NCI-H446 treated with DMSO at 0.1 percent for 48 hours (cell line): ENCODE data around the gene GHRH.

Experiments
- DNase-seq: peaks from one replicate; lab custom pipeline; 2025; lab: John Stamatoyannopoulos, UW

The GHRH gene

GRCh38 chr20:37262505-37262904, 891 bp upstream of the GHRH start:
- no peak for DNase-seq

GRCh38 chr20:37260923-37261322, 691 bp downstream of the GHRH start:
- no peak for DNase-seq

- DNase-seq, result no peak
Observed at GRCh38 chr20:37259865-37260264, 1.7 kb downstream of the GHRH start.

- no peak for DNase-seq
Observed at GRCh38 chr20:37259031-37259430, 2.6 kb downstream of the GHRH start.

GRCh38 chr20:37257988-37258387, 3.6 kb downstream of the GHRH start:
- no peak for DNase-seq

GRCh38 chr20:37257530-37257929, 4.1 kb downstream of the GHRH start:
- DNase-seq, result no peak

GRCh38 chr20:37256286-37256685, 5.3 kb downstream of the GHRH start:
- no peak for DNase-seq

GRCh38 chr20:37254114-37254878, 7.3 kb downstream of the GHRH start:
- DNase-seq, result no peak

GRCh38 chr20:37253087-37253486, 8.5 kb downstream of the GHRH start:
- no peak for DNase-seq

- no peak for DNase-seq
Observed at GRCh38 chr20:37251825-37252477, 9.7 kb downstream of the GHRH start.

- DNase-seq, result no peak
Observed at GRCh38 chr20:37249304-37249703, 12.3 kb downstream of the GHRH start.

GRCh38 chr20:37247547-37247946, 14.1 kb downstream of the GHRH start:
- DNase-seq, result no peak

GRCh38 chr20:37246736-37247135, 14.9 kb downstream of the GHRH start:
- DNase-seq, result no peak

- no peak for DNase-seq
Observed at GRCh38 chr20:37245216-37246150, 16.1 kb downstream of the GHRH start.

- DNase-seq, result no peak
Observed at GRCh38 chr20:37244572-37244957, 17.0 kb downstream of the GHRH start.

- peak; percentile 72 for DNase-seq
Observed at GRCh38 chr20:37243937-37244571, 17.6 kb downstream of the GHRH start.

- DNase-seq, result no peak
Observed at GRCh38 chr20:37243076-37243936, 18.3 kb downstream of the GHRH start.

- DNase-seq, result no peak
Observed at GRCh38 chr20:37242503-37242902, 19.1 kb downstream of the GHRH start.

- peak; percentile 71 for DNase-seq
Observed at GRCh38 chr20:37240337-37241067, 21.1 kb downstream of the GHRH start.

- DNase-seq, result peak; percentile 89
Observed at GRCh38 chr20:37238935-37239451, 22.6 kb downstream of the GHRH start.
